Astrocyte of the hippocampus (primary cell): Measurements from ENCODE around the gene CNNM3.
"Not testable (repeated sequence)": the region's sequence is repeated elsewhere in the genome, so short reads cannot be mapped to it uniquely, and the experiment has no call there.

ENCODE experiments used
- DNase-seq: peaks from one replicate; pipeline ENCODE4 v3.0.0; 2011; ENCODE audit warnings: low read depth, low spot score

The CNNM3 gene

DNA sequence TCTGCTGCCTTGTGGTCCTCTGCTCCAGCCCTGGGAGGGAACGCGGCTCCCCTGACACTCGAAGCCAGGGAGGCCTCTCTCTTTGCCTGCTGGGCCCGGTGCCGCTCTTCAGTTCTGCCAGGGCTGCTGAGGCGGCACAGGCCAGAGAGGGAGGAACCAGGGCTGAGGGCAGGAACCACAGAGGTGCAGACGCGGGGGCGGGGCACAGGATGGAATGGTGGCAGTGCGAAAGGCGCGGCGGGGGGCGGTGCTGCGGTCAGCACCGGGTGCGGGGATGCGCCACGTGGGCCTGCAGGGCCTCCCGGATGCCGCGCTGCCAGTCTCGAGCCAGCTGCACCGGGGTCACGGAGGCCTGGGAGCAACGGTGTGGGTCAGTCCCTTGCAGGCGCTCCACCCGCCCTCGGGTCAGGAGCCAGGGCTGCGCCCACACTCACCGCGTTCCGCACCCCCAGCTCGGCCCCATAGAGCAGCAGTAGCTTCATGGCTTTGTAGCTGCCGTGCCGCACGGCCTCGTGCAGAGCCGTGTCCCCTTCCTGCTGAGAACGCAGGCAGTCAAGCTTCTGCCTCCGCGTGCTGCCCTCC is 23.3 kb downstream of the CNNM3 start:
- DNase-seq = no peak

DNA sequence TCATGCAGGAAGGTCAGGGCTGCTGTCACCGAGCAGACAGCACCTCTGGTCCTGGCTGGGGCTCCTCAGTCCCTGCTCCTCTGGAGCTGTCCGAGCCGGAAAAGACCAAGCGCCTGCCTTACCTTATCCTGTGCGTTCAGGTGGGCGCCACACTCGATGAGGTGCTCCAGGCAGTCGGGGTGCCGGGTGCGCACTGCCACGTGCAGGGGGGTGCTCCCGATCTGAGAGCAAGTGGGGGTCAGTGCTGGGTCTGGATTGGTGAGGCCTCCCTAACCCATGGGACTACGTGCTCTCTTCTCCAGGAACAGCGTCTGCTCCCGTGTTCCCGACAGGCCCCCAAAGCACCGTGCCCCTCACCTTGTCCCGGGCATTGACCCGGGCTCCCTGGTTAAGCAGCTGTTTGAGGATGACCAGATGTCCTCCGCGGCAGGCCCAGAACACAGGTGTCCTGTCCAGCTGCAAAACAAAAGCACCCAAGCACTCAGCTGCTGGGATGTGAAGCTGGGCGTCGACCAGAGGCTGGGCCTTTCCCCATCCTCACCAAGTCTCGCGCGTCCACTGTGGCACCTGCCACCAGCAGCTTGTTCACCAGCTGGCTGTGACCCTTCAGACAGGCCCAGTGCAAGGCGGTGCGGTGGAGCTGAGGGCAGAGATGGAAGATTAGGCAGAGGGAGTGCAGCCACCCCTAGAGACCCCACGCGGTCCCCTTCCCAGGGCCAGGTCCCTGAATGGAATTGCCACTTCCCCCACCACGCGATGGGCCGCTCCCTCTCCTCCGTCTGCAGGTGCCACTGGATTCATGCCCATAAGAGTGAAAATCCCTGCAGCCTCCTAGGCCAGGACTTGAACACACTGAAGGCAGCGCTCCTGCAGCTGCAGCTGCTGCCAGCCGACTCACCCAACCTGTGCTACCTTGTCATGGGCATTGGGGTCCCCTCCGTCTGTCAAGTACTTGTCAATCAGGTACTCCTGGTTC is 24.1 kb downstream of the CNNM3 start:
- DNase-seq = no peak

DNA sequence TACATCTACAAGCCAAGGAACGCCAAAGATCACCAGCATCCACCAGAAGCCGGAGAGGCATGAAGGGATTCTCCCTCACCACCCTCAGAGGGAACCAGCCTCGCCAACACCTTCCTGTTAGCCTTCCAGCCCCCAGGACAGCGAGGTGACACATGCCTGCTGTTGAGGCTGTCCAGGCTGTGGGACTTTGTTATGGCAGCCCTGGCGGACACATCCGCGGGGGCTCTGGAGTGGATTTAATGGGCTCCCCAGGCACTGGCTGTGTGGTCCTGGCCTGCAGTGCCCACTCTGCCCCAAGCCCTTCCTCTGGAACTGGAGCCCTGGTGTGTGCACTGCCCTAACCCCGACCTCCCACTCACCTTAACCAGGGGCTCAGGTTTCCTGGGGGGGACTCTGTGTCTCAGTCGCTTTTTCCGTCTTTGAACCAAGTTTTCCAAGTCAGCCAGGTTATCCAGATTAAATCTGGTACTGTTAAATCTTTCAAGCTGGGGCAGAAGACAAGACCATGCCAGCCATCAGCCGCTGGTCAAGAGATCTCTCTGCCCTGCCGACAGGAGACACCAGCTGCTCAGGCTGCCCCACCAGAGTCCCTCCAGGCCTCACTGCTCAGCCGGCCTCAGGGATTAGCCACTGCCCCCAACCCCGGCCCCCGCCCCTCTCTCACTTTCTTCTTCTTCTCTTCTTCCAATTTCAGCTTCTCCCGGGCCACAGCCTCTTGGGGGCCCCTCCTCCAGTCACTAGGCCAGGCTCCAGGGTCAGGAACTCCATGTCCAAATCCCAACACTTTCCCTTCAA is 25.8 kb downstream of the CNNM3 start:
- no peak for DNase-seq

DNA sequence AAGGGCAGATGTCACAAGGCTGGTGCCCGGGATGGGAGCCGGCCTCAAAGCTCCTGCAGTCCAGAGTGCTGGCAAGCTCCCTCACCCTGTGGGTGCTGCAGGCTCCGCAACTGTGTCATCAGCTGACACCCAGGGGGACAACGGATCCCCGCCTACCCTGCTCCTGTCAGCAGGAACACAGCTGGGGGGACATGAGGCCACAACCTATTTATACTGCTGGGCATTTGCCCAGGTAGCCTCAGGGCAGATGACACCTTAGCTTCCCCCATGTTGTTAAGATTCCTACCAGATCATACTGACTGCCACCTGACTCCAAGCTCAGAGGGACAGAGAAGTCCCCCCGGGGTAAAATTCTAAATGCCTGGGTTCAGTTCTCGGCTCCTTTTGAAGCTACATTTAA is 26.5 kb downstream of the CNNM3 start:
- no peak for DNase-seq

DNA sequence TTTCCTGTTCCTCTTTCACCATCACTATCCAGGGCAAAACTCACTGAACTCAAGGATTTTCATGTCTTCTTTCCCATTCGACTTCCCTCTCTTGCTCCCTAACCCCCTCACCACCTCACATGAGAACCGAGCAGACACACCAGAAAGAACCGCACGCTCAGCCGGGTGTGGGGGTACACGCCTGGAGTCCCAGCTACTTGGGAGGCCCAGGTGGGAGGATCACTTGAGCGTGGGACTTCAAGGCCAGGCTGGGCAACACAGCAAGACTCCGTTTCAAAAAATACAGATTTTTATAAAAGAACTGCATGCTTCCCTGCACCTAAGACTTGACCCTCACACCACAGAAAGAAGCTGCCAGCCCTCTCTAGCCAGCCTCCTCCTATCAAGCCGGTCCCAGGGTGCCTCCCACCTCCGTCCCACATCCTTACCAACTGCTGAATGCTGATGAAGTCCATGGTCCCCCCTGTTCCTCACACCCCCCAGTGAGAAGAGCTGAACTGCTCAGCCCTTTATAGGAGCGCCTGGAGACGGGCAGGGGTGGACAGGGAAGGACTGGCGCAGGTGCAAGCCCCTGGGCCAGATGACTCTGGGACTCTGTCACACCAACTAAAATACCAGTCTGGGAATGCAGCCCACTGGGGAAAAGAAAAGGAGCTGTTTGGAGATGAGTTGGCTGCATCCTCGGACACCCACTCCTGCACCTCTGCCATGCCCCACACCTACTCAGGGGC is 27.6 kb downstream of the CNNM3 start, which contains the start of gene ANKRD23:
Gene ANKRD23, minus strand, starts transcription at position 484 of the 731 bp plus-strand sequence. Its CDS starts 29 bp downstream, at position 455.
- no peak for DNase-seq

DNA sequence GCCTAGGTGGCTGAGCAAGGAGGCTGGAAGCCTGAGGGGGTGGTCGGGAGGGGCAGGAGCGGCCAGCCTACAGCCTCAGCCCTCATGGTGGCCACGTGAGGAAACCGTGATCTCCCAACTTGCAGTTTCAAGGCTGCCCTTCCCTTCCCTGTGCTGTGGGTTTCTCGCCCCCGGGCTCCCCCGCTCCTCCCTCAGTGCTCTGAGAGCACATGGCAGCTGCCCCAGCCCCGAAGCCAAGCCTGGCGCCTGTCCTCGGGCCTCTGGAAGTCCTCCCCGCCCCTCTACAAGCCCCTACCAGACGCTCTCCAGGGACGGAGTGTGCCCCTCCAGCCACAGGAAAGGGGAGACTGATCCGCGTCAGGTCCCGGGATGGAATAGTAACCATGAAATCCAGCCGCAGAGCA is 28.3 kb downstream of the CNNM3 start:
- no peak for DNase-seq

DNA sequence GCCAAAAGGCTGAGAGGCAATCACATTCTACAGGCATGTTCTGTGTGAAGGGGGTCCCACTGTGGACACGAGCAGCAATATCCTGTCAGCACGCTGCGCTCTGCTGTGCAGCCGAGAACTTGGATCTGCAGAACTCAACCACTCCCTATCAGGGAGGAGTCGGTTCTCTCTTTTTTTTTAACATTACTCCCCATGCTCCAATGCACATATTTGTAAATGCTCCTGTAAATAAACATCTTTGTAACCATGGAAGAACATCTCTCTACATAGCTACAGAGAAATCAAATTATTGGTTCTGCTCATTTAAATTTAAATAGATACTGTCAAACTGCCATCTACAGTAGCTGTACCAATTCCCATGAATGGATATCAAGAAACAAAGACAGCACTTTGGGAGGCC is 30.8 kb downstream of the CNNM3 start:
- no peak for DNase-seq

DNA sequence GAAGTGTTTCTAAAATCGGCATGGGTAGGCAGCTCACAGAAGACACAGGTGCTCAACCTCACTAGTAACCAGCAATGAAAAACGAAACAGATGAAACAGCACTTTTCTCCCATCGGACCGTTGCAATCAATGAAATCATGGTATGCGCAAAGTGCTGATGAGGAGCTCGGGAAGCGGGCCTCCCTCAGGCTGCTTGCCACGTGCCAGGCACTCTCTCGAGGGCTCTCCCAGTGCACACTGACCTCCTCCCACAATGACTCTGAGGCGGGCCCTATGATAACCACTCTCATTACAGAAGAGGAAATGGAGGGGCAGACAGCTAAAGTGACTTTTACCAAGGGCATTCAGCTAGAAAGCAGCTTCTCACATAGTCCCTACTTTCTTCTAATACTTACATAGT is 31.5 kb downstream of the CNNM3 start:
- no peak for DNase-seq

DNA sequence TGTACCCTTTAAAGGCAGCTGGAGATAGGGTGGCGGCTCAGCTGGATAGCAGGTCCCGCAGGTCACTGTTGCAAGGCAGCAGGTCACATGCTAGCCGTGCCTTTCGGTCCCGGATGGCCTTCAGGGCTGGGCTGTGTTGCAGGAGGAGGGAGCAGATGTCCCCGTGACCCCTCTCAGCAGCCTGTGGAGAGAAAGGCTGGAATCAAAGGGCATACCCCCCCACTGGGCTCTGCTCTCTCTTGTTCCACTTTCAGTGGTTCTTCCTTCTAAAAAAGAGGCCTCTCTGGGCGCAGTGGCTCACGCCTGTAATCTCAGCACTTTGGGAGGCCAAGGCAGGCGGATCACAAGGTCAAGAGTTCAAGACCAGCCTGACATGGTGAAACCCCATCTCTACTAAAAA is 32.2 kb downstream of the CNNM3 start:
- DNase-seq = no peak

DNA sequence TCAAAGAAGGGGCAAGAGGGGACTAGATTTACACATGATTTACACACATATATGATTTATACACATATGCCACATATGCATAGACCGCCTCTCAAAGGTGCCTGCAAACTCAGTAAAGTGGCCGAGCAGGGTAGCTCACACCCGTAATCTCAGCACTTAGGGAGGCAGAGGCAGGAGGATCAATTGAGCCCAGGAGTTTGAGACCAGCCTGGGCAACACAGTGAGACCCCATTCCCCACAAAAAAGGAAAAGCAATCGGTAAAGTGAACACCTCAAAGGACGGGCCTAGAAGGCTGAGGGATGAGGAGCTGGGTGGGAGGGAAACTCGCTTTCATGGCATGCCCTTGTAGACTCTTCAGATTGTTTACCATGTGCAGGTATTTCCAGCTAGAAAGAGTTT is 36.6 kb downstream of the CNNM3 start:
- DNase-seq = no peak

DNA sequence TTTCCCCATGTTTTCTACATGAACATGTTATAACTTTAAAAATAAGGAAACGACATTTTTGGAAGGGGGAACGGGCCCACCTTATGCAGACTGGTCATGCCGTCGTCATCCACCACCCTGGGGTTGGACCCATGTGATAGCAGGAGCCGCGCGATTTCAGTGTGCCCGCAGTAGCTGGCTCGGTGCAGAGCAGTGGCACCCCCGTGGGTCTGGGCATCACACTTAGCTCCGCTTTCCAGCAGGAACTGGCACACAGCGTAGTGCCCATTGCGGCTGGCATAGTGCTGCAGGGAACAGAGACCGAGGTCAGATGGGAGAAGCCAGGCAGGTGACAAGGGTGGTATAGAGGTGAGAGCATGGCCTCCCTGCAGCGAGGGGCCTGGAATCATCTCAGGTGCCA is 37.3 kb downstream of the CNNM3 start:
- DNase-seq = no peak

DNA sequence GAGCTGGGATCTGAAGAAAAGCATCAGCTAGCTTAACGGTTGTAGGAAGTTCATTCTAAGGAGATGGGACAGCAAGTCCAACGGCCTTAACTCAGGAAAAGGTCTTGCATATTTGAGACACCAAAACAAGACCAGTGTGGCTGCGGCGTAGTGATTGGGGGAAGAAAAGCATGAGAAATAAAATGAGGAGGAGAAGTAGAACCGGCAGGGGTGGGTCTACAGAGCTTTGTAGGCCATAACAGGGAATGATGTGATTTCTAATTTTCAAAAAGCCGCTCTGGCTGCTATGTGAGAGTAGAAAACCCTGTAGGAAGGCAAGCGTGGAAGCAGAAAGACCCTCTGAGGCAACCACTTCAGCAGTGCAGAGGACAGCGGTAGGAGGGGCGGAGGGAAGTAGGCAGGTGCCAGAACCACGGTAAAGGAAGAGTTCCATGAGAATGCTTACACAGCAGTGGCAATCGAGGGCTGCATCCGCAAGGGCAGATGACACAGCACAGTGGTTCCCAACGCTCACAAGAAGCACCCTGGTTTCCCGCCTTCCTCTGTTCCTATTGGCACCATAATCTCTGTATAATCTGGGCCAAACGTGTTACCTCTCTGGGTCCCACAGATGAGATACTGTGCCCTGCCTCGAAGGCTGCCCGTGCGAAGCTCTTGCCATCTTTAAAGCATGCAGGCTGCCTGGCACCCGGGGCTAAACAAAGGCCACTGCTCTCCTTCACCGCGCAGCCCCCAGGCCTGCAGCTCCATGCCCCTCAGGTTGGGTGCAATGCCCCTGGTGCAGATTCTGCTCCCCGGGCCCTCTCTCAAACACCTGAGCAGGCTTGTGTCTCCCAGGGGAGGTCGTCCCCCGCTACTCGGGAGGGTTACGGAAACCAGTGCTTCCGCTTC is 41.0 kb downstream of the CNNM3 start:
- DNase-seq = peak; percentile 37

DNA sequence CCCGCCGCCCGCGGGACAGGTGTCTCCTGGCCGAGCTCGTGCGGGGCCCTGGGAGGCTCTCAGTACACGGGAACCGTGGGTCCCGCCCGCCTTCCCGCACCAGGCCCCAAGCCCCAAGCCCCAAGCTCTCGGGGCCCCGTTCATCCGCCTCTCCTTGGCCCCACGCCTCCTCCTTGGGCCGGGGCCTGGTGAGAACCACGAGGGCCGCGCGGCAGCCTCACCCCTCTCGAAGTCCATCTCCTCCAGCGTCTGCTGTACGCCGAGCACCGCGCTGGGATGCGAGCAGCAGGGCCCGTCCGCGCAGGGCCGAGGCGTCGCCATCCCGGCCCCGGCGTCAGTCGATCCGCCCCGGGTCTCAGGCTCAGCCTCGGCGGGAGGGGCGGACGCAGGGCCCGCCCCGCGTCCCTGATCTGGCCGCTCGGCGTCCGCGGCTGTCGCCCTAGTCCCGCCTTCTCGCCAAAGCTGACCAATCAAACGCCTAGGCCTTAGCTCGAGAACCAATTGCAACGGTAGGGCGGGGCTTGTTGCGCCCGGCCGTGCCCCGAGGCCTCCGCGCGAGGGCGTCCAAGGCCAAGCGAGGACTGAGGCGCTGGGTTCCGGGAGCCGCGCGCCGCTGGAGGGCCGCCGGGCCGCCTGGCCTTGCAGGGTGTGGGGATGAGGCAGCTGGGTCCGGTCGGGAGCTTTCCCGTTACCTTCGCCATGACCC is 41.8 kb downstream of the CNNM3 start, which contains the start of gene ANKRD39:
Gene ANKRD39, minus strand, starts transcription at position 350 of the 706 bp plus-strand sequence. Its CDS starts 29 bp downstream, at position 321.
- peak; percentile 100 for DNase-seq

DNA sequence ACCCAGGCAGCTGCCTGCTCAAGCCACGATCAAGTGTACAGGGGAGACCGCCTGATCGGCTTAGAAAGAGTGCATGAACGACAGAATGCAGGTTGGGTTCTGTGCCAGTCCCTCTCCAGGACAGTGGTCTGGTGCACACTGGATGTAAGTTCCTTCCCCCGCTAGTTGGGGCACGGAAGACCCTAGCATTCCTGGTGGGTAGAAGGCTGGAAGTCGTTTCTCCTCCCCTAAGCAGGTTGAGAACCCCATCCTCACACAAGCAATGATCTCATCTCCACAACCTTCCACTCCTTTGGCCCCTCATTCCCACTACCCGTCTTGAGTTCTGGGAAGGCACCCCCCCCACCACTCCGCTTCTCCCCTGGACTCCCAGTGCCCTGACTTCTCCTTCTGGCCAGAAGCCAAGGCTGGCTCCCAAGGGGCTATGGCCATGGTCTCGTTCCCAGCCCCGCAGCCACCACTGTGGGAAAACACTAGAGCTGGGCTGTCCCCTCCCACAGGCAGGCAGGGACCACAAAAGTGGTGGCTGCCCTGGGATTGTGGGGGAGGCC is 43.1 kb downstream of the CNNM3 start:
- DNase-seq = peak; percentile 30

DNA sequence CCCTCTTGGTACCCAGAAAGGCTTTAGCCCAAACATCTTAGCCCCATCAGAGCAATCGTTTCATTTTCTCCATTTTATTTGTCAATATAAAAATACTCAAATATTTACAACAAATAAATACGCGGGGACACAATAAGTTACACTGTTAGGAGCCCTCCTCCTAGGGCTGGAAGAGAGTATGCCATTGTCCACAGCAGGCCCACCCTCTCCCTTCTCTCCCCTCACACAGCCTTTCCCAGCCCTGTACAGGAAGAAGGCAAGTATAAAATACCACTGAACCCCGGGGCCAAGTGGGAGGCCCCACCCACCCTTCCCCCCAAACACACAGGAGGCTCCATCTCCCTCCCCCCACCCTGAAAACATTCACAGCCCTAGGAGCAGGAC is 43.6 kb downstream of the CNNM3 start:
- no peak for DNase-seq

DNA sequence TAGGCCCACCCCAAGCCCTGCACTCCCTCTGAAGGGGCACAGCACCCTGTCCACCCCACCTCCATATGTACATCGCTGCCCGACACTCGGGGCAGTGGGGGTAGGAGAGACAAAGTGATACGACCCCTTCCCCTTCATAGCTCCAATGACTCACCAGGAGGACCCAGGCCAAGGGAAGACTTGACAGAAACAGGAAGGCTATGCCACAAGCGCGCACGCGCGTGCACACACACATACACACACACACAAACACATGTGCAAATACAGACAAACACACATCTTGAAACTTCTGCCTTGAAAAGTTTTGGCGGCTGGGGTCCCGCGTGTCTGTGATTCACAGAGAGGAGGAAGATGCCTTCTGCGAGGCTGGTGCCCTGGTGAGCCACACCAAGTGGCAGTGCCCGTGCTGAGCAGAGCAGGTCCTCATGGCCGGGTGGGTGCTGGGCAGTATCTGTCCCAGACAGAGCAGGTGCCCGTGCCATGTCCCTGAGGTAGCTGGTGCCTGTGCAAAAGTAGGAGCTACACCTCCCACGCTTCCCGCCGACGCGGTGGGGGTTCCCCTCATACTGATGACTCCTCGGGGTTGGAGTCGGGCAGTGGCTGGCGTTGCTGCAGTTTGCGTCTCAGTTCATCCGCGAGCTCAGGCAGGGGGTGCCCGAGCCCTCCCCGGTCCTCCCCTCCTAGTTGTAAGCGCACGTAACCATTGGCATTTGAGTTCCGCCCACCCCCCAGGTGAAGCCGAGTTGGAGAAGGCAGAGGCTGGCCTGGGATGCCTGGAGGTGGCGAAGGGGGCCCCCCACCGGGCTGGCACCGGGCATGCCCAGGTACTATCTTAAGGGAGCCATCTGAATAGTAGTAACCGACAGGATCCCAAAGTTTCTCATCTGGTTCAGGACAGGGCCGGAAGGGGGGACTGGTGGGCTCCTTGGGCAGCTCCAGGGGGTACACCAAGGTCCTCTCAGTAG is 44.3 kb downstream of the CNNM3 start:
- DNase-seq = no peak

DNA sequence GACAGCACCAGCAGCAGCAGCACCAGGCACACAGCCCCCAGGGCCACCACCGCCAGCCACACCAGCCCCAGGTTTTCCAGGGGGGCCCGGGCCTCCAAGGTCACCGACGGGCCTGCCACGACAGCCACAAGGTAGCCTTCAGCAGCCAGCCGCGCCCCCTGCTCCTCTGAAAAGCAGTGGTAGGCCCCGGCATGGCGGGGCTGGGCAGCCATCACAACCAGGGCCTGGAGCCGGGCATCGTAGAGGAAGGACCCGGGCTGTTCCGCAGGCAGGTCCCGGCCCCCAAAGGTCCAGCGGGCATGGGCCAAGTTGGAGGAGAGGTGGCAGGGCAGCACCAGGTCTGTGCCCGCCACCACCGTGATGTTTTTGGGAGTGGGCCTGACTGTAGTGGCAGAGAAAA is 45.0 kb downstream of the CNNM3 start:
- no peak for DNase-seq

DNA sequence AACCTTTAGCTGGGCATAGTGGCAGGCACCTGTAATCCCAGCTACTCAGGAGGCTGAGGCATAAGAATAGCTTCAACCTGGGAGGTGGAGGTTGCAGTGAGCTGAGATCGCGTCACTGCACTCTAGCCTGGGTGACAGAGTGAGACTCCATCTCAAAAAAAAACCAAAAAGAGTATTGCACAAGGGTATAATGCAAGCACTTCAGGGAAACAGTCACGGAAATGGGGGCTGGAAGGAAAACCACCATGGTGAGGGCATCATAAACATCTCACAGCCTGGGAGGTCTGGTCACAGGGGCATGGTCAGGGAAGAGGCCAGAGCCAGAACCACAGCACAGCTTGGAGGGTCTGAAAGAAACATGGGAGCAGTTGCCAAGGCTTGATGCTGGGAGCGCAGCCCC is 47.0 kb downstream of the CNNM3 start:
- DNase-seq = not testable (repeated sequence)
